HG02623 (cell line): ENCODE measurements around the gene NLE1.
"Not testable (repeated sequence)": the region's sequence is repeated elsewhere in the genome, so short reads cannot be mapped to it uniquely, and the experiment has no call there.

Experiments used
- ATAC-seq: cut with Tn5 transposase; IDR thresholded peaks from one replicate; pipeline ENCODE4 v1.9.1; 2021; ENCODE audit warnings: moderate library complexity; ENCODE audit not compliant: unreplicated experiment

The NLE1 gene

DNA sequence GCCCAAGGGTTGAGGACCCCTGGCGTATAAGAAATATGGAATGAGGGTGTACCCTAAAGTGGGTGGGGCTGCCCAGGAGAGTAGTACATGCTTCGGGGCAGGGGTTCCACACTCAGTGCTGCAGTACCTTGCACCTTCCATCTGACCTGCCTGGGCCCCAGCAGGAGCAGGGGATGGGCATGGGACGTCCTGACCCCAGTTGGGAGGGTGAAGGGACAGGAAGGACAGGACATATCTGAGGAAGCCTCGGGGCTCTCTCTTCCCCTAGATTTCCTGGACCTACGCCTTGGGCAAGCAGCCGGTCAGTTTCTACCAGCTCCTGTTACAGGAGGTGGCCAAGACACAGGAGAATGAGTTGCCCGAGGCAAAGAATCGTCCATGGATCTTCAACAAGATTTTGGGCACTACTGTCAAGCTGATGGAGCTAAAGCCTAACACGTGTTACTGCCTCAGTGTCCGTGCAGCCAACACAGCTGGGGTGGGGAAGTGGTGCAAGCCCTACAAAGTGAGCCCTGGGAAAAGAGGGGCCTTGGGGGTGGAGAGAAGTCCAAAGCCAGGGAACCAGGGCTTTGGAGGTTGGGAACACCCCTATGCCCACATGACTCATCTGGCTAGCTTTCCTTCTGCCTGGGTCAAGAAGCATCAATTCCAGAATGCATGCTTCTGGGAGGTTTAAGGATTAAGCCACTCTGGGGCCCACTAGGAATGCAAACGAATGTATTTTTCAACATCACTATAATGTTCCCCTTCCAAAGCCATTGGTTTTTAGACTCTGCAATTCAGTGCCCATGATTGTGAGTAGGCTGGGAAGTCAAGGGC is 12.7 kb downstream of the NLE1 start:
- no peak for ATAC-seq

DNA sequence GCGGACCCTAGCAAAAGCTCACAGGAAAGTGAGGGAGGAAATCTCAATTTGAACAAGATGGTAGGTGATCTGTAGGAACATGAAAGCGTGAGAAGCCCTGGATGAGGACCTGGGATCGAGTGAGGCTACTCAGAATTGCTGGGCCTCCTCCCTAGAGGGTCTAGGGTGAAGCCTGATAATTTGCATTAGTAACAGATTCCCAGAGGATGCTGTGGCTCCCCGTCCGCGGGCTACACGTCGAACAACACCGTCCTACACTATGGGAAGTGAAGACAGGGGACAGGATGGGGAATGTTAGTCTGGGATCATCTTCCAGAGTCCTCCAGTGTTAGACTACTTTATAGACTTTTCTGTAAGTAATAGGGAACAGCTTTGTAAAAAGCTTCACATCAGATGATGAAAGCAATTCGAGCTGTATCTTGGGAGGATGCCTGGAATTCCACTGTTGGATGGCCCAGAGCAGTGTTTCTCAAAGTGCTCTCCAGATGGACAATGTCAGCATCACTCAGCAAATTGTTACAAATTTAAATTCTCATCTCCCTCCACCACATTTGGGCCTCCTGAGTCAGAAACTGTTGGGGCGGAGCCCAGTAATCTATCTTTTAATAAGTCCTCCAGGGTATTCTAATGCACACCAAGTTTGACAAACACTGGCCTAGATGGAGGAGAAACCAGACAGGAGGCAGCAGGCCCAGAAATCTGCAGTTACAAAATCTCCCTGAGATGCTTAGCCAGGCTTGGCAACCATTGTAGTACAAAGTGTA is 14.2 kb downstream of the NLE1 start:
- ATAC-seq: no peak

DNA sequence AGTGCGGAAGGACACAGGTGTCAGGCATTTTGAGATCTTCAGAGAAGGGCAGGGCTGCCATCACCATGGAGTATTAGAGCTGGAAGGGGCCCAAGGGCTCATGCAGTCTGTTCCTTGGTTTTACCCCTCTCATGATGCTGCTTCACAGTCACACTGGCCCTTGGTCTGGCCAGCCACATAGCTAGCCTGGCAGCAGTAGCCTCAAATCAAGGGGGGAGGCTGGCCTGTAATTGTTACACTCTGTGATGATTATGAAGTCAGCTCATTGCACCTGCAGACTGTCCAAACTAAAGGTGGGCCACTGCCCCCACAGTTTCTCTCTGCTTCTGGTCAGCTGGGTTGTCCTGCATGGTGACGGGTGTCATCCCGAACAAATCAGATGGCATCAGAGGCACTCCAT is 20.8 kb downstream of the NLE1 start, which contains the start of gene FNDC8:
Gene FNDC8, plus strand, starts transcription at position 301 of the 400 bp plus-strand sequence. Its CDS starts 79 bp downstream, at position 380.
- ATAC-seq: no peak

DNA sequence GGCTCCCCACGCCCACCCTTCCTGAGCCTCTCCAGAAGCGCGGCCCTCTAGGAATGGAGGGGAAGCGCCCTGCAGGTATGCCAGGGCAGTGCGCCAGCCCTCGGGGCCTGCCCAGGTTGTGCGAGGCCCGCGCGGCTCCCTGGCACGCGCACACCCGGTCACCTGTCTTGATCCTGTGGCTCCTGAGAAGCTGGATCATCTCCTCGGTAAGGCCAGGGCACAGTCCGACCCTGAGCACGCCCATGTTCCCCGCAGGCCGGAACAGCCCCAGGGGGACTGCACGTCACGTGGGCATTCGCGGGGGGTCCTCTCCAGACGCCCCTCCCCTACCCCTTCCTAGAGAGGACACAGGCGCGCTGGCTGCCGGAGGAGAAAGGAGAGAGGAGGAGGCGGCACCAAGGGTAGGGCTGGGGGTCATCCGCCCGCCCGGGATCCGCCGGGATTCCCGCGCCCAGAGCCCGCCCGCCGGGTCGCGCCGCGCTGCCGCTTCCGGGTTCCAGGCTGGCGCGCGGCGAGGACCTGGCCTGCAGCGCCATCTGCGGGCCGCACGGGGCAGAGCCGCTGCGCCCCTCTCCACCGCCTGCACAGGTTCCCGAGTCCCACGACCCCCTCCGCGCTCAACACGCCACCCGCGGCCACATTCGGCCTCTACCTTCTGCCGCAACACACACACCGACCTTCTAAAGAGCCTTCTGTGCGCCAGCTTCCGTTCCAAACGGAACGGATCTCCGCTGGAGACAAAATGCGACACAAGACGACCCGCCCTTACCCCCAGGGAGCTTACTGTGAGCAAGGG is 22.5 kb downstream of the NLE1 start, which contains the start of gene RAD51D:
Gene RAD51D, minus strand, starts transcription at position 491 of the 796 bp plus-strand sequence. Its CDS starts 247 bp downstream, at position 244.
- no peak for ATAC-seq

DNA sequence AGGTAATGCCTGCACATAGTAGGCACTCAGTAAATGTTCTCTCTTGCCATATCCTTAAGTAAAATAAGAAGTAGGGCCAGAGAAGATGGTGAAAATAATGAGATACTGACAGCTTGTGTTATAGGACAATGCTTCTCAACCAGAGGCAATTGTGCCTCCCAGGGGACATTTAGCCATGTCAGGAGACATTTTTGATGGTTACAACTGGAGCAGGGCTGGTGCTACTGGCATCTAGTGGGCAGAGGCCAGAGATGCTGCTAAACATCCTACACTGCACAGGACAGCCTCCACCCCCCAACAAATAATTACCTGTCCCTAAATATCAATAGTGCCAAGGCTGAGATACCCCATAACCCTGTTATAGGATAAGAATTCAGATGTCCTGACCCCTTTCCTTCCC is 24.1 kb downstream of the NLE1 start:
- ATAC-seq: no peak

DNA sequence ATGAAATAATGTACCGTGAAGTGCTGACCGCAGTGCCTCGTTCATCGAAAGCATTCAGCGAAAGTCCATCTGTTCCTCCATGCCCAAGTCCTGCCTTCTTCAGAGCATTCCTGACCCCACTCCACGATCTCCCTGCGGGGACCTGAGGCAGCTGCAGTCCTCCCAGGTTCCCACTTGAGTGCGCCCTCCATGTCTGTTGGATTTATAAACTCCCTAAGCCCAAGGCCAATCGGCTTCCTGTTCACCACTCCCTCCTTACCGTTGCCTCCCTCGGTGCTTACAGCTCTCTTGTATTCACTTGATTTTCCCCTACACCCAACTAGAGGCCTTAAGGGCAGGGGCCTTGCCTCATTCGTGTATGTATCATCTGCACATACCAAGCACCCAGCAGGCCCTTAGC is 25.3 kb downstream of the NLE1 start:
- ATAC-seq: no peak

DNA sequence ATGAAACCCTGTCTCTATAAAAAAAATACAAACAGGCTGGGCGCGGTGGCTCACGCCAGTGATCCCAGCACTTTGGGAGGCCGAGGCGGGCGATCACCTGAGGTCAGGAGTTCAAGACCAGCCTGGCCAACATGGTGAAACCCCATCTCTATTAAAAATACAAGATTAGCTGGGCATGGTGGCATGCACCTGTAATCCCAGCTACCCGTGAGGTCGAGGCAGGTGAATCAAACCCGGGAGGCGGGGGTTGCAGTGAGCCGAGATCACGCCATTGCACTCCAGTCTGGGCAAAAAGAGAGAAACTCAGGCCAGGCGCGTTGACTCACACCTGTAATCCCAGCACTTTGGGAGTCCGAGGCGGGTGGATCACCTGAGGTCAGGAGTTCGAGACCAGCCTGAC is 31.3 kb downstream of the NLE1 start:
- not testable (repeated sequence) for ATAC-seq

DNA sequence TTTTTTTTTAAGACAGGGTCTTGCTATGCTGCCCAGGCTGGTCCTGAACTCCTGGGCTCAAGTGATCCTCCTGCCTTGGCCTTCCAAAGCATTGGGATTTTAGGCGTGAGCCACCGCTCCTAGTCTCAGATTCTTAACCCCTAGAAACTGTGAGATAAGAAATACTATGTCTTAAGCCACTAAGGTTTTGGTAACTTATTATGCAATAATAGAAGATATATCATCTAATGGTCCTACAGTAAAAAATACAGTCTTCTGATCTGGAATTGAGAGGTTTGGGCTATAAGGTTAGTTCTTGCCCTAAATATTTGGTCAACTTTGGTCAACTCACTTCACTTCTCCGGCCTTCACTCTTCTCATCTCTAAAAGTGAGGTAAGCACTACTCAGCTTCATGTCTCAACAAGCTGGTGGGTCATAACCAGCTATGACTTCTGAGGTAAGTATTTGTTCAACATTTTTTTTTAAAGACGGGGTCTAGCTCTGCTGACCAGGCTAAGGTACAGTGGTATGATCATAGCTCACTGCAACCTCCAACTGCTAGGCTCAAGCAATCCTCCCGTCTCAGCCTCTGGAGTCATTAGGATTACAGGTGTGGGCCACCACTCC is 37.2 kb downstream of the NLE1 start:
- no peak for ATAC-seq

DNA sequence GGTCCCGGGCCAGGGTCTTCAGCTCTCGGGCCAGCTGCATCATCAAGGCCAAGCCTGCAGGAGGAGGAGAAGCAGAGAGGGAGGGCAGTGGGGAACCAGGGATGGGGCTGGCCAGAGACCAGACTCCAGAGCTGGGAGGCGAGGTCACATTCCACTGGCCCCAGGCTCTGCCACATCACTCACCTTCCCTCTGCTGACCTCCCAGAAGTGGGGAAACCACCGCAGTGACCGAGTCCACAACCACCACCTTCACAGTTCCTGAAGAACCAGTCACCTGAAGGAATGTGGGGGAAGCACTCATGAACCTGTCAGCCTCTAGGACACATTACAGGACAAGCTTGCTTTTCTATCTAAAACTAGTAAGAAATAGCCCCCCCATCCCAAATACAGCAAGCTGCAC is 38.8 kb downstream of the NLE1 start:
- no peak for ATAC-seq

DNA sequence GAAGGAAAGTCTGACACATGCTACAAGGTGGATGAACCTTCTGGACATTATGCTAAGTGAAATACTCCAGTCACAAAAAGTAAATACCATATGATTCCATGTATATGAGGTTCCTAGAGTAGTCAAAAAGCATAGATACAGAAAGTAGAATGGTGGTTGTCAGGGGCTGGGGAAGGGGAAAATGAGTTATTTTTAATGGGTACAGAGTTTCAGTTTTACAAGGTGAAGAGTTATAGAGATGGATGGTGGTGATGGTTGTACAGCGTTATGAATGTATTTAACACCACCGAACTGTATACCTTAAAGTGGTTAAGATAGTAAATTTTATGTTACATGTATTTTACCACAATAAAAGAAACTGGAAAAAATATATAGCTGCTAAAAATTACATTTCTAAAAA is 40.4 kb downstream of the NLE1 start:
- ATAC-seq: no peak

DNA sequence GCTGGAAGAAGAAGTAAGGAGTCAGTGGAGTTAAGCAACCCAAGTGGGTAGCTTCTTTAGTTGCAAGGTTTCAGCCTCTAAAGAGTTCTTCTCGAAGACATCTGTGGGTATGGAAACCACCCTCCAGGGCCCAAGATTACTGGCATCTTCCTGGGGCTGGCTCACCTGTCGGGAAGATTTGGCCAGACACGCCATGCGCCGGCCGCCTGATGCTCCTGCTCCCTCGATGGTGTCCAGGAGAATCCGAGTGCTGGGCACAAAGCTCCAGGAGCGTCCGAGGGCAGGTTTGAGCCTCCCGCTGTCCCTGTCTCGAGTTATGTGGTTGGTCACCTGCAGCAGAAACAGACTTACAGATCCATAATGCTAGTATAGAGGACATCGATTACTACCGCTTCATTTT is 41.1 kb downstream of the NLE1 start:
- ATAC-seq: no peak

DNA sequence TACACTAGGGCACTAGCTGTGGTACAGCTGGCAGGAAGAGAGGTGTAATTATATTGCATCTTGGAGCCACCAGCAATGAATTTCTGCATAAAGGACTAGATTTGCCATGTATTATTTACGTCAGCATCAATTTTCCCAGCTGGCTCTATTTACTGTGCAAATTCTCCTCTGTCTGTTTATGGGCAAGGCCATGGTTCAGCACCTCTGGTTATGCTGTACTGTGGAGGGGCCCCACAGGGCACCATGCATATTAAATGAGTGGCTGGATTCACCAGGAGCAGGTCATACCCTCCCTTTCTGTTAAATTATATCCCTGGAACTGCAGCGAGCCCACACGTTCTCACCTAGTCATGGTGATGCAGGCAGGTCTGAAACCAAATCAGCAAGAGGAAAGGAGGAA is 42.2 kb downstream of the NLE1 start:
- ATAC-seq: no peak

DNA sequence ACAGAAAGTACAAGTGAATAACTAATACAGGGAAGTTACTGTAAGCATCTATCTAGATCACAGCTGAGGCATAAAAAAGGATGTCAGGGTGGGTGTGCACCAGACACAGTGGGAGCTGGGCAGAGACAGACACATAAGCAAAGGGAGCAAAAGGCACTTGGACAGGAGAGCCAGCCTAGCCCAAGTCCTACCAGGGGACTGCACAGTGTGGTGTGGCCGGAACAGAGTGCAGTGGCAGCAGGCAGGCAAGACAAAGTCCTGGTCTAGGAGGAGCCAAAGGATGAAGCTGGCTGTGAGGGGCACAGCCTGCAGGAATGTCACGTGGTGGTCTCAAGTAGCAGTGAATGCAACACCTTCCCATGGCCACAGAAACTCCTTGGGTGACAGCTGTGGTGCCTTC is 44.3 kb downstream of the NLE1 start:
- no peak for ATAC-seq

DNA sequence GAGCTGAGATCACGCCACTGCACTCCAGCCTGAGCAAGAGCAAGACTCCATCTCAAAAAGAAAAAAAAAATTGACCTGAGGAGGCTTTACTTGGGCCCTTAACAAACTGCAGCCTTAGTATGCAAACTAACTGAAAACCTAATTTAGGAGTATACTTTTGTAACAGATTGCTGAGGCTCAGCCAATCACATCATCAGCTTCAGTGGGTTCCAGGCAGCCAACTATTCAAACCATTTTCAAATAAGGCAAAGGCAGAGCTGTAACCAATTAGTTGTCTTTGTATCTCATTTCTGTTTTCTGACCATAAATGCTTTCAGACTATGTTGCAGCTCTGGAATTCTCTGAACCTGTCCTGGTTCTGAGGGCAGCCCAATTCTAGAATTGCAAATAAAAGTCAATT is 46.4 kb downstream of the NLE1 start:
- ATAC-seq: no peak

DNA sequence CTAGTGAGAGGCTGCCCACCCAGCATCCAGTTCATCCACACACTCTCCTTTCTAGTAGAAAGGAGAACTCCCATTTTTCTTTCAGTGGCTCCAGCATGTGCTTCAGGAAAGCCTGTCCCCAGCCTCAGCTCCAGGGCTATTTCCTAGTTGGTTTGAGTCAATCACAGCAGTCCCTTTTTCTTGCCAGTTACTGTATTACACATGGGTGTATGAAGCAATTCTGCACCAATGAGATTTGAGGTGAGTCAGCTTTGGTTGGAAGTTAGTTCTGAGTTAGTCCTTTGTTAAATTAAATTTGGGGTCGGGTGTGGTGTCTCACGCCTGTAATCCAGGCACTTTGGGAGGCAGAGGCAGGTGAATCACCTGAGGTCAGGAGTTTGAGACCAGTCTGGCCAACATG is 47.2 kb downstream of the NLE1 start:
- no peak for ATAC-seq

DNA sequence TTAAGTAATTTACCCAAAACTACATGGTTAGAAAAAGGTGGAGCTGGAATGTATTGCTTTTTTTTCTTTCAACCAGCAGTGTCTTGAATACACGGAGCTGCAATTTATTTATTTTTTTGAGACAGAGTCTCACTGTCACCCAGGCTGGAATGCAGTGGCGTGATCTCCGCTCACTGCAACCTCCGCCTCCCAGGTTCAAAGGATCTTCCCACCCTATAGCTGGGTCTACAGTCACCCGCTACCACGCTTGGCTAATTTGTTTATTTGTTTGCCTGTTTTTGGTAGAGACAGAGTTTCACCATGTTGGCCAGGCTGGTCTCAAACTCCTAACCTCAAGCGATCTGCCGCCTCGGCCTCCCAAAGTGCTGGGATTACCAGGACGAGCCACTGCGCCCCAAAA is 51.4 kb downstream of the NLE1 start:
- ATAC-seq: not testable (repeated sequence)

DNA sequence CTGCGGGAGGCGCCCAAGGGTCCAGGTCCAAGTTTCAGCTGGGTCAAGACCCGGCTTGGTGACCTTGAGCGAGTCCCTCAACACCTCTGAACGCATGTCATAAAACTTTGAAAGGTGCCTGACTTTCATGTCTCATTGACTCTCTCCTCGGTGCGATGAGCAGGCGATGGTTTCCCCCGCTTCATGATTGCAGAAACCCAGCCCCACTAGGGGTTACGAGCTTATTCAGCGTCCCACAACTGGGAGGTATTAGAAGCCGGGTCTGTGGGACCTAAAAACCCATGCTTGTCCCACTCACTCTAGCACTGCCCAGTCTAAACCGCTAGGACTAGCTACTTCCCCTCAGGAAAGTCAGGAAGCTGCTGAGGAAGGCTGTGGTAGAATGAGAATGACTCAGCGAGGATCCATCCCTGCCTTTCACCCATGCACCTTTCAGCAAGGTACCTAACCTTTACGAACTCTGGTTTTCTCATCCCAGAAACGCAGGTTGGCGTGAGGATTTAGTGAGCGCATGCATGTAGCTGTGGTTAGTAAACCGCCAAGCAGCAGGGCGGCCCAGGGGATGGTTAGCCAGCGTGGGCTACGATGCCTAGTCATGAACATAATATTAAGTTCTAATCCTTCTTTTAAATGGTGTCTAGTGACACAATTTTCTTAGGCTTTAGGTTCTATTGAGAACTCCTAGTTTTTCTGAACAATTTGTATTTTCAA is 52.4 kb downstream of the NLE1 start:
- ATAC-seq: no peak

DNA sequence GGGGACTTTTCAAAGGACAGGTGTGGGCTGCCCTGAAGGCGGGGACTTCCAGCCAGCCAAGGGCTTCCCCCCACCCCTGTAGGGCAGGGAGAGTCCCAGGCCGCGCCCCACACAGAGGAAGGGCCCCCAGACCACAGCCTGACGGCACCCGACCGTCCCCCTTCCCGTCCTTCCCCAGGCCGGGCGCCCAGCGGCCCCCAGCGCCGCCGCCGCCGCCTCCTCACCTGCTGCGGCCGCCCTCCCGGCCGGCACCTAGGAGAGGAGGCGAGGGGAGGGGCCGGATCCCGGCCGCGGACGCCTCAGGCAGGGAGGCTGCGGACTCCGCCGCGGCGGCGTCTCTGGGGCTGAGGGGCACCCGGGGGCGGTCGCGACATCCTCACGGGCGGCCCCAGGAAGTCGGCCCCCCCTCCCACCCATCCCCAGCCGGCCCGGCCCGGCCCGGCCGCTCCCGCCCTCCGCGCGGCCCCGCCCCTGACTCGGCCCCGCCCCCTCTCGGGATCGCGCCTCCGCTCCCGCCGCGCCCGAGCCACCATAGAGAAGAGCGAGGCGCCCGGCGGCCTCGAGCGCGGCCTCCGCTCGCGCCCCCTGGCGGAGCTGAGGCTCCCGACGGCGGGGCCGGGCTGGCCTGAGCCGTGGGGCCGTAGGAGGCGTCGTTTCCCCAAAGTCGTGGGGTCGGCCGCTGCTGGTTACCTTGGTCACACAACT is 53.1 kb downstream of the NLE1 start:
- ATAC-seq: peak; percentile 66

DNA sequence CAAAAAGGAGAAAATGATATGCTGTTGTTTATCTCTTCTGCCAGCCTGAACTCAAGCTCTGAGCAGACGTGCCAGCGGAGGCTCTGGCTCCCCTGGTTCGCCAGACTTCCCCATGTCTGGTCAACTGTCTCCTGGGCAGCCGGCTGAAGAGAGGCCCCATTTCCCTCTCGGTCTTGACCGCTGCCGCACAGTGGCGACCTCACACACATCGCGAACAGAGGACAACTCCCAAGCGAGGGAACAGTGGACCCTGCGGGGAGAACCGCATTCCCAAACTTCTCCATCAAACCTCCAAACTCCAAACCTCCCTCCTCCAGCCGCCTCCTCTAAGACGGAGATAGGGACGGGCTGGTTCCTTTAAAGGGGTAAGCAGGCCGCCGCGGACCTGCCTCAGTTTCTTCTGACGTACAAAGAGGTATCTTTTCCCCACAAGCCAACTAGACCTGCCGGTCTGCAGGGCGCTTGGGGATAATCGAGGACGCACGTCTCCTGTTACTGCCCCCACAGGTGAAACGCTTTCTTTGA is 53.7 kb downstream of the NLE1 start:
- no peak for ATAC-seq
